Inferior parietal cortex (tissue), 1 donor: ENCODE measurements around the gene RFWD3.
A peak's percentile ranks its signal among the peaks of the same experiment; 100 is the strongest.

ENCODE experiments used
- DNase-seq: peaks from one replicate; pipeline ENCODE4 v3.0.0-alpha.2; 2016; ENCODE audit errors: extremely low spot score

Gene RFWD3

DNA sequence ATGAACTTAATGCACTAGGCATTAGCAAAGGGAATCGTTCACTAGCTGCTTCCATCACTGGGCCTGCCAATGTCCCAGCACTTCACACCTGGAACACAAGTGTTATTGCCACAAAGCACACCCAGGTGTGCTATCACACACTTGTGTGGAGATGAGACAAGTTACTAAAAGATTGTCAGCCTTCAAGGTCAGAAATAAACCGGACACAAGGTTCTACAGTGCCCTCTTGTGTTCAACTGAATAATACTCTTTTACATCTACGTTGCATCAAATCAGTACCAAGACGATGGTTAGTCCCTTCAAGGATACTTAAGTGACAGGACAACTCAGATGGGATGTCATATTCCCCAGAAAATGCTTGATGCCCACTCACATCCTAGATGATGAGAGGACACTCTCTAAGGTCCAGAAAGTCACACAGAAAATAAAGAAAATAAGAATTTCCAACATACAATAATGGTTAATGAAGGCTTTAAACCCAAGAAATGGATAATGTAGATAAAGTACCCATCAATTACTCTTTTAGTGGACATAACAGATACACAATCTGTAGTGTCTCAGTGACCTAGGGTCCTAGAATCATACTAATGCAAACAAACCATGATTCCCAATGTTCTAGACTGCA lies 43.4 kb downstream of the RFWD3 start:
- DNase-seq: peak; percentile 81

DNA sequence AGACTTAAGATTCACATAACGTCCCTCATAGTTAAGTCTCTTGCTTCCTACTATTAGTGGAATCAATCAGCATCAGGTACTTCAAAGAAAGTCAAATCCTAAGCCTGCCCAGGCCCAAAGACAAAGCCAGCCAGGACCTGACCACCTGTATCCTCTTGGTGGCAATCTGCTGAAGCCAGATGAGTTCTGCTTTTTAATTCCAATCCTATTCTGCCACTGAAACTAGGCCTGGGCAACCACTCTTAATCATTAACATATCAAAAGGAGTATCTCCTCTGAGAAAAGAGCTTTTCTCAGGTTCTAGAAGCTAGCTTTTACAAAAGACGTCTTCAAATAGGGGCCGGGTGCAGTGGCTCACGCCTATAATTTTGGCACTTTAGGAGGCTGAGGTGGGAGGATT lies 44.7 kb downstream of the RFWD3 start:
- no peak for DNase-seq

DNA sequence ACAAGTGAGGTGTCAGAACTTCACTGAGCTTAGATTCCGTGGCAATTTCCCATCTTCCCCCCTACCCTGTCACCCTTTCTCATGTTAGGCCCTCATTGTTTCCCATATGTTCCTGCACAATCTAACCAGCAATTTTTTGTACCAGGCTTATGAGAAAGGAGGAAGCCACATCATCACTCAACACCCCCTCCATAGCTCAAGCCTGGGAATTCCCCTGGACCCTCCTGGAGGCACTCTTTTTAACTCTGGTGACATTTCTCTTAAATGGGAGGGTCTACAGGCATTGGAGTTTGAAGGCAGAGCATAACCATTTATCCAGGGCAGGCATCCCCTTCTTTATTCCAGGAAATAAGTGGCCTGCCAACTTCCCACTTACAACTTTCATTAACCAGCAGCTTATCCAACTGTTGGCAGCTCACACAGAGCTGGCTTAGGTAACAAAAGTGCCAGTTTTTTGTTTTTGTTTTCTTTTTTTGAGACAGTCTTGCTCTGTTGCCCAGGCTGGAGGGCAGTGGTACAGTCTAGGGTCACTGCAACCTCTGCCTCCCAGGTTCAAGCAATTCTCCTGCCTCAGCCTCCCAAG lies 49.4 kb downstream of the RFWD3 start:
- no peak for DNase-seq

DNA sequence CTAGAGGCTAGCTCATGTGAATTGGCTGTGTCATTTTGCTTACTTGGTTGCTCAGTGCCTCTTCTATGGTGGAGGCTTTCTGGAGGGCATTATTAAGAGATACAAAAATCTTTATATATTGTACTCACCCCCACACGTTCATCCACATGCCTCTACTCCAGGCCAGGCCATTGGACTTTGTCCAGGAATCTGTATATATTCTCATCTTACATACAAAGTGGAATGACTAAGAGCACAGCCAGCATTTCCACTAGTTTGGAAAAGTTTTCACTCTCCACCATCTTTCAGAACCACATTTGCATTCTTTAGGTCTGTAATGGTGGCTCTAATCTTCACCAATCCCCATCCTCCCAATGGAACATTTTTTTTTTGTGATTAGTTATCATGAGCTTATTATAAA lies 55.0 kb downstream of the RFWD3 start:
- DNase-seq: no peak

DNA sequence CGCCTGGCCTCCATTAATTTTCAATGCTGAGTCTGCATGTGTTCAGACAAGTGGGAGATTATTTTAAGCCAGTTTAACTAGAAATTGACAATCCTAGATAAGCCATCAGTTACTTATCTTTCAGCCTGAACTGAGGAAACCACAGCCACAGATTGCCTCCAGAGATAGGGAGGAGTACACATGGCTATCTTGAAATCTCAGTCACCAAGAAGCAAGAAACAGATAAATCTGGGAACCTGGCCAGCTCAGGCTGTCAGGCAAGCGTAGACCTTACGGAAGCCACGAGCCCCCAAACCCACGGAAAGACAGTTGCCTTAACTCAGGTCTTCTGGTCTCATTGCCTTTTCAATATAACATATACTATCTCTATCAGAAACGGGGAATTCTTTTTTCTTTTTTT lies 57.7 kb downstream of the RFWD3 start:
- no peak for DNase-seq

DNA sequence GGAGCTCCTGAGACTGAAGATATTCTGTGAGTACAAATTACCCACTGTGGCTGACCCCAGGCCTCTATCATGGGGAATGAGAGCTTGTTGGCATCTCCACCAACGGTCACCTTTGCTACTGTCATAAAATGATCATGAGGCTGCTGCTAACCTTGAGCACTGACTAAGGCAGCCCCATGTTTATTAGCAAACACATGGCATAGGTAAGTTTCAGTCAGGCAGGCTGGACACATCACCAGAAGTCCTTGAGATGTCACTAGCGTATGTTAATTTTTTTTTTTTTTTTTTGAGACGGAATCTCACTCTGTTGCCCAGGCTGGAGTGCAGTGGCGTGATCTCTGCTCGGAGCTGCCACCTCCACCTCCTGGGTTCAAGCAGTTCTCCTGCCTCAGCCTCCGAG lies 58.3 kb downstream of the RFWD3 start:
- no peak for DNase-seq

DNA sequence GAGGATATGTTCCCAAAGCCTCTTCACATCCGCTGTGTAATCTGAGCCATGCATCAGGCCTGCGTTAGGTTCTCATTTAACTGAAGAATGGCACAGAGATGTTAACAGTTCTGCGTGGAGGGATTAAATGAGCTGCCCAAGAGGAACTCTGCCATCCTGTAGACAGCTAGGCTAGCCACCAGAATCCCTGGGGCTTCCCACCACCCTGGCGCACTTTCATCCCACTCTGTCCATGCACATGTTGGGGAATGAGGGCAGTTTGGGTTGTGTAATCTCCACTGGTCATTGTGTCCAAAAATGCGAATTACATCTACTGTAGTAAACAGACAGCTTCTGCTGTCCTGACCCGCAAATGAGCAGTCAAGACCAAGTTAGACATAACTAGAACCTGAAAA lies 58.7 kb downstream of the RFWD3 start:
- no peak for DNase-seq

DNA sequence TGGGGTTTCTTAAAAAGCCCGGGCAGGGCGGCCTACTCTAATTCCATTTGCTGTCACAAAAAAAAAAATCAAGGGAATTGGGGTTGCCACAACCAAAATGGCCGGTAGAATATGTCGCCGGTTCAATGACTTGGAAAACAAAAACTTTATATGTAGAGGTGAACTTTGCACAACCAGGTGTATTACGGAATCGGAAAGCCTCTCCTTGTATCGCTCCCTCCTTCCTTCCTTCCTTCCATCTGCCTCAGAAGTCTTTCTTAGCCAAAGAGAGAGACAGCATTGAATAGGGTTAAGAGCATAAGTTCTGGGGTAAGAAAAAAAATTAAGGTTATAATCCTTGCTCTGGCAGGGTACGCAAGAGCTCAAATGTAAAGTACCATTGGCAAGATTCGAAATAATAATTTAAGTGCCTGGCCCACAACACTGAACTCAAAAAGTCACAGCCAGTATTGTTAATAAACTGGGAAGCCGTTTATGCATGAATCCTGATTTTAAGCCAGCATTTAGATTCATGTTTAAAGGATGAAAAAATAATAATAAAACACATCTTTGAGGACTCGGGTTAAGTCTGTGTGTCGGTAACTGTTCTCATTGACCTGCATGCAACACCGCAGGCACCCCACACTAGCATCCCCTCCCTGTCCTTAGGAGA lies 59.2 kb downstream of the RFWD3 start:
- DNase-seq: no peak

DNA sequence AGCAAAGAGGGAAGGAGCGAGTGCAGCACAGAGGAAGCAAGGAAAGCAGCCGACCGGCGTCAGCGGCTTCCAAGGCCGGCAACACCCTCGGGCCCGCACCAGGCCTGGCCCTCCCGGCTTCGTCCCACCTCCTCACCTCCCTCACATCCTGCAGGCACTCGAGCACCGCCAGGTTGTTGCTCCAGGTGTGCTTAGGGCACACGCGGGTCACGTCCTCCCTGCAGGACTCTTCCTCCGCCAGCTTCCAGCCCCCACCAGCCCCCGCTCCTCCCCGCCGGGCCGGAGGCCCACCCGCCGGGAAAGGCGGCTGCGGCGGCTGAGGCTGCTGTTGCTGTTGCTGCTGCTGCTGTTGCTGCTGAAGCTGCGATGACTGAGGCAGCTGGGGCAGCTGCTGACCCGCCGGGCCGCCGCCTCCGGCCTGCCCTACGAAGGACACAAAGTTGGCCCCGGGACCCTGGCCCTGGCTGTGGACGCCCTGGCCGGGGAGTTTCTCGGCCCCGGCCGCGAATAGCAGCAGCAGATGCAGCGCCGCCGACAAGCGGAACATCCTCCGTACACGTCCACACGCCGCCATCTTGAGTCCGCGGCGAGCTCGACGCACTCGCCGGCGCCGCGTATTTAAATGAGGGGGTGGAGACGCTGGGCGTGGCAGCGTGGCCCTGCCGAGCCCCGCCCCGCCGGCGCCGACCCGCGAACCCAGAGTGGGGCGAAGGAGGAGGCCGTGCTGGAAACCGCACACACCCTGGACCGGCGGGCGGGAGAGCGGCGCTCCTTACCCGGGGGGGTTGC lies 60.0 kb downstream of the RFWD3 start, which contains the start of gene GLG1:
TSS of gene GLG1 (minus strand) at position 594 of the 789 bp plus-strand sequence. CDS start at position 574, 20 bp downstream.
- DNase-seq: peak; percentile 92

DNA sequence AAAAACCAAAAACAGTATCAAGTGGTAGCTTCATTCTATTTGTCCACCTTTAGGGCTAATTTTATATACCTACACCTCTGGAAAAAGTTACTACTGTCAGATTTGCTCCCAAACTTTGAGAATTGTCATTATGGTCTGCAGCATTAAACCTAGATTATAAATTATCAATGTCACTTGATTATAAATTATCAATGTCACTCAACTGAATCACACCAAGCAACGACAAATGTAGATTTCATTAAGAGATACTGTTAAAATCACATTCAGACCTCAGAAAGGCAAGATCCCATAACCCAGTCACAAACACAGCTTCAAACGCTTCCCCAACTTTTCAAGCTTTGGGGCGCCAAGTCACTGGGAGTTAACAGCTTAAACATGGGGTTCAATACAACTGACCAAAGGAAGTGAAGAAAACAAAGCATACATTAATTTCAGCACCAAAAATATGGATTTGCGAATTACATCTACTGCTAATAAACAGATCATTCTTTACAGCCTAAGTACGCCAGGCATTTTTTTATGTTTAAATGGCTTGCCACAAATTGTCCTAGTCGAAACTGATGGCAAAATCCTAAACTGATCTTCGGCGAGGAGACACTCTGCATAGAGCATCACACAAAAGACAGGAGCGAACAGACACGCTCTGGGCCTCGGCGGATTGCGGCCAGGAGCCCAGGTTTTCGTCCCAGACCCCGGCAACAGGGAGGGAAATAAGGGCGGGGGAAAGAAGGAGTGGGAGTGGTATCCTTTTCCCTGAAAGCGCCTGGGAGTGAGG lies 60.7 kb downstream of the RFWD3 start:
- DNase-seq: no peak

DNA sequence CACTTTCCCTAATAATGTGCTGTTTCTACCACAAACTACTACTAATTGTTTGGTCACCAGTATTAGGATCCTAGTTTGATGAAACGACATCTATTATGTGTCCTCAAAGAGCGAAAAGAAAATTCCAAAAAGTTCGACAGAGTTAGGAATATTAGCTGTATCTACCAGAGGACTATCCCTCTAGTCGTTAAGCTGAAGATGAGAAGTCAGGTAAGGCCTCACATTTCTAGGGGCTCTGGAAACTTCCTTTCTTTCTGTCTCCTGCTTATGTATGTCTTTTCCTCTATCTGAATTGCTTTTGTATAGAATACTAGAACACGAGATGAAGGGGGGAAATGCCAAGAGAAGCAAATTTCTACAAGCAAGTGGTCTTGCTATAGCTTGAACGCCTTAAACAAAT lies 61.3 kb downstream of the RFWD3 start:
- no peak for DNase-seq

DNA sequence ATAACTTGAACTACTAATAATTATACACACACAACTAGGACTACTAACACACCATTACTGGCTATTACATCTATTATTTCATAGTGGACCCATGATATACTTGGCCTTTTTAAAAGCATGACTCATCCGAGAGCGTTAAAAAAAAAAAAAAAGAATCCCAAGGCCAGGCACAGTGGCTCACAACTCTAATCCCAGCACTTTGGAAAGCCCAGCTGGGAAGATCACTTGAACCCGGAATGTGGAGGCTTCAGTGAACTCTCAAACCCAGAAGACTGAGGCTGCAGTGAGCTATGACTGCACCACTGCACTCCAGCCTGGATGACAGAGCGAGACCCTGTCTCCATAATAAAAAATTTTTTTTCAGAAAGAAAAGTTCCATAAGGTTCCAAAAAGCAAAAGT lies 62.8 kb downstream of the RFWD3 start:
- DNase-seq: no peak

DNA sequence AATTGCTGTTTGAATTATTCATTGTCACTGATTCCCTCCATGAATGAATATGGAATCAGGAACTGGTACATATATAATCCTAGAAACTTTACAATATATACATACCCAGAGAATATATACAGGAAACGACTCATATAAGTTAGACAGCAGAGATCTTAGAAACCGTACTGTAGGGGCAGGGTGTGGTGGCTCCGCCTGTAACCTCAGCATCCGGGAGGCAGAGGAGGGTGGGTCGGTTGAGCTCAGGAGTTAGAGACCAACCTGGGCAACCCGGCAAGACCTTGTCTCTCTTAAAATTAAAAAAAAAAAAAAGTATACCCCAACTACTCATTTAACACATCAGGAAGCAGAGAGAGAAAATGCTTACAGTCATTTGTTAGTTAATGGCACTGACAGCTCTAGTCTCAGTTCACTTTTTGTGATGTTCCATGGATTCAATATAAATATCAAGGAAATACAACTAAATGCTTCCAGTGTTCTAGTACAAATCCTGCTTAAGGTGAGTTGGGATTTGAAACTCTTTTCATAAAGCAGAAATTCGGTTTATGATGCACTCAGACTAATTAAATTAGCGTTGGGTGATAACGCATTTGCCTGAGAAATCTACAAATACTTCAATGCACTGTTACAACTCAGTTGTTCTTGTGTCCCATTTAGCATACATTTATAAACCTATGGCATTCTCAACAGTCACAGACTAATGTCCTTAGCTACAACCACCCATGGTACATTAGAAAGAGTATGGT lies 65.4 kb downstream of the RFWD3 start:
- DNase-seq: no peak

DNA sequence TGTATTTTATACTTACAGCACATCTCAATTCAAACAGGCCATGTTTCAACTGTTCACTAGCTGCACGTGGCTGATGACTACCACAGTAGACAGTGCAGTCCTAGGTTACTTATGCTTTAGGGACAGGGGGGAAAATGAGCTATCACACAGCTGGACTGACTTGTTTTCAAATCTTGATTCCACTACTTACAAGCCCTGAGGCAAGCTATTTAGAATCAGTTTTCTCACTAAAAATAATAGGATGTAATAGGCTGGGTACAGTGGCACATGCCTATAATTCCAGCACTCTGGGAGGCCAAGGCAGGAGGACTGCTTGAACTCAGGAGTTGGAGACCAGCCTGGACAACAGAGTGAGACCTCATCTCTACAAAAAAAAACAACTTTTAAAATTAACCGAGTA lies 70.1 kb downstream of the RFWD3 start:
- no peak for DNase-seq

DNA sequence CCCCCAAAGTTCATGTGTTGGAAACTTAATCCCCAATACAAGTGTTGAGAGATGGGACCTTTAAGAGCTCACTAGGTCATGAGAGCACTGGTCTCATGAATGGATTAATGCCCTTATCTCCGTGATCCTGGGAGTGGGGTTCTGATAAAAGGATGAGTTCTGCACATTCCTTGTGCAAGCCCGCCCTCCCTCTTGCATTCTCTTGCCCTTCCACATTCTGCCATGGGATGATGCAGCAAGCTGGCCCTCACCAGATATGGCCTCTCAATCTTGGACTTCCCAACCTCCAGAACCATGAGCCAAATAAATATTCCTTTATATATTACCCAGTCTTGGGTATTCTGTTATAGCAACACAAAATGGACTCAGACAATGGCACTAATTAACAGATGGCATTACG lies 73.8 kb downstream of the RFWD3 start:
- DNase-seq: no peak

DNA sequence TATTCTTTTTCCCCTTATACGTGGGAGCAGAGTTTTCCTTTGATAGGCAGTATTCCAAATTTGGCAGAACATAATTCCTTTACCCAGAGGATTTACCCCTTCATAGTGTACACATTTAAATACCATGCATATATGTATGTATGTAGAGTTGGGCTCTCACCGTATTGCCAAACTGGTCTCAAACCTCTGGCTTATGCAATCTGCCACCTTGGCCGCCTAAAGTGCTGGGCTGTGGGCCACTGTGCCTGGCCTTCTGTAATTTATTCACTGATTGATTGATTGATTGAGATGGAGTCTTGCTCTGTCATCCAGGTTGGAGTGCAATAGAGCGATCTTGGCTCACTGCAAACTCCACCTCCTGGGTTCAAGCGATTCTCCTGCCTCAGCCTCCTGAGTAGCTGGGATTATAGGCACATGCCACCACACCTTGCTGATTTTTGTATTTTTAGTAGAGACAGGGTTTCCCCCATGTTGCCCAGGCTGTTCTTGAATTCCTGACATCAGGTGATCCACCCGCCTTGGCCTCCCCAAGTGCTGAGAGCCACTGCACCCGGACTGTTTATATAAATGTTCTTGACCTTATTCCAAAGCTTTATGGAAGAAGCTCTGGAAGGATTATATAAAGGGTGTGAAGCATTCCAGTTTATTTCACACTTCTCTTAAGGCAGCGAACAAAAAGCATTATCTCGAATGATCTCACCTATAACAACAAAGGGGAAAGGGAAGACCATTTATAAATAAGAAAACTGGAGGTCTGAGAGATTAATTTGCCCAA lies 74.6 kb downstream of the RFWD3 start:
- no peak for DNase-seq

DNA sequence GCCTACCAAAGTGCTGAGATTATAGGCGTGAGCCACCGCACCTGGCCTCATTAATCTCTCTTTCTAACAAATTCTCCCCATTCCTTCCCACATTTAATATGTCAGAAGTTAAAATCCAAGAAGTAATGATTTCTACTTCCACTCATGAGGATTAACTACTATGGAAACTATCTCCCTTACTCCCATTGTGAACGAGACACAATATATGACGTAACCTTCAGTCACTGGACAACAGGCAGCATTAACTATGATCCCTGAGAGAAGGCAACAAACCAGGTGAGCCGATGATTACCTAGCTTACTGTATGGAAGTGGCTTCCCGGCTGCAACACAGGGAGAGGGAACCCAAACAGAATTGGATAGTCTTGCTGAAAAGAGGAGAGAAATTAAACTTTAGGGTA lies 79.7 kb downstream of the RFWD3 start:
- DNase-seq: no peak

DNA sequence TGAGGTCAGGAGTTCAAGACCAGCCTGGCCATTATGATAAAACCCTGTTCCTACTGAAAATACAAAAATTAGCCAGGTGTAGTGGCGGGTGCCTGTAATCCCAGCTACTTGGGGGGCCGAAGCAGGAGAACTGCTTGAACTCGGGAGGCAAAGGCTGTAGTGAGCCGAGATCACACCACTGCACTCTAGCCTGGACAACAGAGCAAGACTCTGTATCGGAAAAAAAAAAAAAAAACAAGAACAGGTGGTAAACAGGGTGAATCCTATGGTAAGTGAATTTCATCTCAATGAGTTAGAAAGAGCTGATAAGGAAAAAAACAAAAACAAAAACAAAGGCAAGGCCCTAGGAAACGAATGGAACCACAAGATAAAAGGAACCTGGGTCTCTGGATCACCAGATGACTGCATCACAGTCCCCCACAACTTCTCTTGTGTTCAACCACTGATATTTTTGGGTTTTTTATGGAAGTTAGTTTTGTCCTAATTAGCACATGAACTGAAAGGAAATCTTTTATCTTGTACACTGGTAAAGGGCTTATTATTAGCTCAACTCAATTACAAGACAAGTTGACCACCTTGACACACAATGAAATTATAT lies 80.7 kb downstream of the RFWD3 start:
- no peak for DNase-seq

DNA sequence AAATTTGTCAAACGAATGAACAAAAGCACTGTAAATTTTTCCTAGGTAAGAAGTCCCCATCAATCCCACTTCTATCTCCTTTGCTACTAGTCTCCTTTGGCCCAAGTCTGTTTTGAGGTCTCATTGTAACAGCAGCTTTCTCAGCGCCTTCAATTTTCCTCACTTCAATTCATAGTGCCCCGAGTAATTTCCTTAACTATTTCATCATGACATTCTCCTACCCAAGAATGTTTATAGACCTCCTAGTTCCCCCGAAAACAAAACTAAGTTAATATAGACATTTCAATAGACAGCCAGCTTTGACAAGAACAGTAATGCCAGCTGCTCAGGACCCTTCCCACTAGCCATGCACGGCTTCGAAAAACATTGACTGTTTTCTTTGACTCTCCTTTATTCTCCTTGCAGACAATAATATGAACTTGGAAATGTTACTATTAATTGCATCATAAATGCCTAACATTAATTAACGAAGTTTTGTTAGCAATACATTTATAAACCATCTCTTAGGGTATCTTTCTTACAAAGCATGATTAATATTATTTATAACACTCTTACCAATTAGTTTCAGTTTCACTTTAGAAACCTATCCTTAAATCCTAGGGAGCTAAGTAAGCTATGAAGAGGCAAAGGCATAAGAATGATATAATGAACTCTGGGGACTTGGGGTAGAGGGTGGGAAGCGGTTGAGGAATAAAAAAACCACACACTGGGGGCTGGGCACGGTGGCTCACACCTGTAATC lies 82.6 kb downstream of the RFWD3 start:
- DNase-seq: no peak
